KOPT-K1 (cell line): ENCODE data around the gene GLIS2.

Experiments
- H3K27ac ChIP-seq: fragments of 200-600 bp; sonication (generic); 2 replicates; pipeline ENCODE4 v1.5.1; 2016; ENCODE audit warnings: antibody characterized with exemption, mild to moderate bottlenecking, low read depth, low read length; ENCODE audit not compliant: poor library complexity, severe bottlenecking
- H3K36me3 ChIP-seq: fragments of 200-600 bp; sonication (generic); 2 replicates; pipeline ENCODE4 v1.5.1; 2017; ENCODE audit warnings: antibody characterized with exemption, mild to moderate bottlenecking, low read length, moderate library complexity; ENCODE audit not compliant: insufficient read depth
- H3K9me3 ChIP-seq: fragments of 200-600 bp; sonication (generic); 2 replicates; pipeline ENCODE4 v1.5.1; 2017; ENCODE audit warnings: antibody characterized with exemption, low read length, mild to moderate bottlenecking; ENCODE audit not compliant: insufficient read depth, poor library complexity, severe bottlenecking

Gene GLIS2

DNA sequence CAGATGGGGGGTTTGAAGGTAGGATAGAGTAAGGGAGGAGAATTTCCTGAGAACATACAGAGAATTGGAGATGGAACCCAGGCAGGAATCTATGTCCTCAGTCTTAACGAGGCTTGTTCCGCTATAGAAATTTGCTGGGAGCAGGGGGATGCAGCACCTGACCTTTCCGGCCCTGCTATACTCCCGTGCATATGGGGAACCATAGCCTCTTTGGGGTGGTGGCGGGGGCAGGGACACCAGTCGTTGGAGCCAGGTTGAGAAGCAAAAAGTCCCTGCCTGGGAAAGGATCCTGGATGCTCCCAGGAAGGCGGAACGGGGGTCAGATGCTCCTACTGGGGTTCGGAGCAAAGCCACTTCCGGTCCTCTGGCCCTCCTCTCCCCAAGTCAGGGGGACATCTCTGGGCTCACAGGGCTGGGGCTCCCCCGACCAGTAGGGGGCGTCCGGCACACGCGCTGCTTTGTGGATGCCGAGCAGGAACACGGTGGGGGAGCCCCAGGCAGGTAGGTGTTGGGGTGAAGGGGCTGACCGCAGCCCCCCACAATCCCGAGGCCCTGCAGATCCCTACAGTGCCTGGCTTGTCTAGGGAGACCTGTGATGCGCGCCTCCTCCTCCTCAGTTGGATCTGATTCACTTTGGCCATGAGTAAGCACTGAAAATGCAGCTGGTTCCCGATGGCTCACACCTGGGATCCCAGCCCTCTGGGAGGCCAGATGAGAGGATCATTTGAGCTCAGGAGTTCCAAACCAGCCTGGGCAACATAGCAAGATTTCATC lies 27.5 kb upstream of the GLIS2 start:
- Histone ChIP-seq H3K27ac (no peak overlapping the region), H3K9me3 (no peaks in the 10 kb centered on the region), H3K36me3 (no peaks in the 10 kb centered on the region)

DNA sequence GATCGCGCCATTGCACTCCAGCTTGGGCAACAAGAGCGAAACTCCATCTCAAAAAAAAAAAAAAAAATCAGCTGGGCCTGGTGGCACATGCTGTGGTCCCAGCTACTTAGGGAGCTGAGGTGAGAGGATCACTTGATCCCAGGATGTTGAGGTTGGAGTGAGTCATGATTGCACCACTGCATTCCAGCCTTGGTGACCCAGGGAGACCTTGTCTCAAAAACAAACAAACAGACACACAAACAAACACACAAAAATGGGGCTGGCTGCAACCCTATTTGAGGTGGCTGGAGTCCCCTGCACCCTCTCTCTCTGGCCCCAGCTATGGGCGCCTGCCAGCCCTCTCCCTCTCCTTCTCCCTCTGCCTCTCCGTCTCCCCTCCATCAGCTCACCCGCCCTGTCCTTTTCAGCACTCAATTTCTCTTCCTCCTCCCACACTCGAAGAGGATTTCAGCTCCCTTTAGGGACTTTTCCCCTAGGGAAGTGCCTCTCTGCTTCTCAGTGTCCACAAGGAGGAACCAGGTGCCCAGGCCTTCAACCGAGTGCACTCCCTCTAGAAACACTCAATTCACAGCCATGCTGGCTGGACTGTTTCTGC lies 25.5 kb upstream of the GLIS2 start:
- Histone ChIP-seq H3K27ac (no peak overlapping the region), H3K9me3 (no peaks in the 10 kb centered on the region), H3K36me3 (no peaks in the 10 kb centered on the region)

DNA sequence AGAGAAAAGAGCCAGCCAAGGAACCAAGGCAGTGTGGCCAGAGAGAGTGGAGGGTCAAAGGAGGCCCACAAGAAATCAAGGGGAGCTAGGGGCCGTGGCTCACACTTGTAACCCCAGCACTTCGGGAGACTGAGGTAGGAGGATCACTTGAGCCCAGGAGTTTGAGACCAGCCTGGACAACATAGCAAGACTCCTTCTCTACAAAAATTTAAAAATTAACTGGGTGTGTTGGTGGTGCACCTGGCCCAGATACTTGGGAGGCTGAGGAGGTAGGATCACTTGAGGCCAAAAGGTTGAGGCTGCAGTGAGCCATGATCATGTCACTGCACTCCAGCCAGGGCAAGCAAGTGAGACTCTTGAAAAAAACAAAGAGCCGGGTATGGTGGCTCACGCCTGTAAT lies 24.2 kb upstream of the GLIS2 start:
- H3K27ac ChIP-seq: no peak overlapping the region
- H3K36me3 ChIP-seq: no peaks in the 10 kb centered on the region
- no peaks in the 10 kb centered on the region for H3K9me3 ChIP-seq

DNA sequence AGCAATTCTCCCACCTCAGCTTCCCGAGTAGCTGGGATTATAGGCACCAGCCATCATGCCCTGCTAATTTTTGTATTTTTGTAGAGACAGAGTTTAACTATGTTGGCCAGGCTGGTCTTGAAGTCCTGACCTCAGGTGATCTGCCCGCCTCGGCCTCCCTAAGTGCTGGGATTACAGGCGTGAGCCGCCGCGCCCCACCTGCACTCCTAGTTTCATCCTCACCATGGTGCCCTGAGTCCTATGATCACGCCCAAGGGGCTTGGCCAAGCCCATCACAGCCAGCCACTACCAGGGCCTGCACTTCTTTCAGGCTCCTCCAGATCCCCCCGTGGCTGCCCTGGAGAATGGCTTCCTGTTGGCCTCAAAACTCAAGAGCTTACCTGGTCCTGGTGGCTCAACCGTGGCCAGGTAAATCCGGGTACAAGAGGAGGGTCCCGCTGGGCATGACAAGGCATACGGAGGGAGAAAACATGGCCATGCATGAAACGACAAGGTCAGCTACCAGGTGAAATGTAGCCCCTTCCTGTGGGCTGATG lies 22.6 kb upstream of the GLIS2 start:
- Histone ChIP-seq H3K27ac (no peak overlapping the region), H3K36me3 (no peaks in the 10 kb centered on the region; the same call in 1 of the 2 replicates), H3K9me3 (no peaks in the 10 kb centered on the region)

DNA sequence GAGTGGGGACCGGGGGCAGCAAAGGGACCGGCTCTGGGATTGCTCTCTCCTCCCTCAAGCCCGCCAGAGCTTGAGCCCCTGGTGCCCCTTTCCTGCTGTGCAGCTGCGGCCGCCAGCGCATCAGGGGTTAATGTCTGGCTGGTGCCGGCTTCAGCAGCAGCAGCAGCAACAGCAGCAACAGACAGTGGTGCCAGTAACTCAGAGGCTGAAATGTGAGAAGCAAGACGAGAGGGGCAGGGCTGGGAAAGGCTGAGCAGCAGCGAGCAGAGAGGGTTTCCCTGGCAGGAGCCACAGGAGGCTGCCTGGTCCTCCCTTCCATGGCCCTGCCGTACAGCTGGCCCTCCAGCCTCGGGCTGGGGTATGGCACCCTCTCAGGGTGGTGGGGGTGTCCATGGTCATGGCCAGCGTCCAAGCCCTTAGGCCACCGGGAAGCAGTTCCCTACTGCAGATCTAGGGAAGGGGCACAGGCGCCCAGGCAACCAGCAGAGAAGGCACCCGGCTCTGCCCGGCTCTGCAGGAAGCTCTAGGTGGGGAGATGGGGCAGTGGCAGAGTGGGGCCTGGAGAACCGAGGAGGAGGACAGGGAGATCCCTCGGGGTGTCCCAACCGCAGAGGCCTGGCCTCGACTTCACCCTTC lies 21.9 kb upstream of the GLIS2 start:
- H3K27ac ChIP-seq: no peak overlapping the region
- H3K36me3 ChIP-seq: peaks cover 3% of the 10 kb centered on the region; the same call in 1 of the 2 replicates
- H3K9me3 ChIP-seq: no peaks in the 10 kb centered on the region

DNA sequence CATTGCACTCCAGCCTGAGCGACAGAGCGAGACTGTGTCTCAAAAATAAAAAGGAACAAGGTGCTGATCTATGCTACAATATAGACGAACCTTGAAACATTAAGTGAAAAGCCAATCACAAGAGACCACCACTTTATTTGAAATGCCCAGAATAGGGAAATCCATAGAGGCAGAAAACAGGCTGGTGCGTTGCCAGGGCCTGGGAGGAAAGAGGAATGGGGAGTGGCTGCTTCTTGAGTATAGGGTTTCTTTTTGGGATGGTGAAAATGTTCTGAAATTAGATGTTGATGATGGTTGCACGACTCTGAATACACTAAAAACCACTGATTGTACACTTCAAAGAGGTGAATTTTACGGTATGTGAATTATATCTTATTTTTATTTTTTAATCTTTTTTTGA lies 20.3 kb upstream of the GLIS2 start:
- Histone ChIP-seq H3K36me3 (peaks cover 5% of the 10 kb centered on the region; the same call in 1 of the 2 replicates), H3K9me3 (no peaks in the 10 kb centered on the region), H3K27ac (no peak overlapping the region)

DNA sequence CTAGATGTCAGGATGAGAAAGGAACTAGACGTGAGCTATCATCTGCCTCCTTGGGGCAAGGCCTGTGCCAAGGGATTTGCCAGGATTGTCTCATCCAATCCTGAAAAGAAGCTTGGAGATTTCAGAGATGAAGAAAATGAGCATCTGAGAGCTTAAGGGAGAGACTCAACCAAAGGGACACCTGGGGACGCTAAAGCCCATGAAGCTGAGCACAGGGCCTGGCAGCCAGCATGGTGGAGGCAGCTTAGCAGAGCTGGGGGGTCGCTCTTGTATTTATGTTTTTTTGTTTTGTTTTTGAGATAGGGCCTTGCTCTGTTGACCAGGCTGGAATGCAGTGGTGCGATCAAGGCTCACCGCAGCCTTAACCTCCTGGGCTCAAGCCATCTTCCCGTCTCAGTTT lies 18.4 kb upstream of the GLIS2 start:
- no peak overlapping the region for H3K27ac ChIP-seq
- H3K9me3 ChIP-seq: no peaks in the 10 kb centered on the region

DNA sequence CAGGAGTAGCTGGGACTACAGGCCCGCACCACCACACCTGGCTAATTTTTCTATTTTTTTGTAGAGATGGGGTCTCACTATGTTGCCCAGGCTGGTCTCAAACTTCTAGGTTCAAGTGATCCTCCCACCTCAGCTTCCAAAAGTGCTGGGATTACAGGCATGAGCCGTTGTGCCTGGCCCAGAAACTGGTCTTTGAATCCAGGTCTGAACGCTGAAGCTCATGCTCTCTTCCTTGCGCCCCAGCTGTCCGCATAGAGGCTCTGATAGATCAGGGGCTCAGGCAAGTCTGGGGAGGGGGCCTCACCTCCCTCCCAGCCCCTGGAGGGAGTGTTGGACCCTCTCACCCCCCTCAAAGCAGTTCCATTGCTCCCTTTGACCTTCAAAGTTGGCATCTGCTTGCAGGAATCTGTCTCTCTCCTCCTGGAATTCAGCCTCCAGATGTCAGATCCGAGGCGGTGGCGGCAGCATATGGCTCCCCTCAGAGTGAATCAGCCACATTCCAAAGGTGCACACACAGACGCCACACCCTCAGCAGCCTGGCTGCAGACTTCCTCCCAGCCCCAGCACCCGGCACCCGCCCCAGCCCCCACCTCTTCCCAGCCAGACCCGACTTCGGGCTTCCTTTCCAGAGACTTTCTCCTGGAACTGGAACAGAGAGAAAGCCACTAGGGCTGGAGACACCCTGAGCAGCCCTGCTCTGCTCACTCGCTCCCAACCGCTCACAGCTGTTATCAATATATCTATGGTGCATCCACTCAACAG lies 16.9 kb upstream of the GLIS2 start:
- Histone ChIP-seq H3K27ac (no peak overlapping the region), H3K36me3 (peaks cover 34% of the 10 kb centered on the region), H3K9me3 (no peaks in the 10 kb centered on the region)

More for the DNA sequence above, 18.4 kb upstream of the GLIS2 start:
- peaks cover 20% of the 10 kb centered on the region for H3K36me3 ChIP-seq

DNA sequence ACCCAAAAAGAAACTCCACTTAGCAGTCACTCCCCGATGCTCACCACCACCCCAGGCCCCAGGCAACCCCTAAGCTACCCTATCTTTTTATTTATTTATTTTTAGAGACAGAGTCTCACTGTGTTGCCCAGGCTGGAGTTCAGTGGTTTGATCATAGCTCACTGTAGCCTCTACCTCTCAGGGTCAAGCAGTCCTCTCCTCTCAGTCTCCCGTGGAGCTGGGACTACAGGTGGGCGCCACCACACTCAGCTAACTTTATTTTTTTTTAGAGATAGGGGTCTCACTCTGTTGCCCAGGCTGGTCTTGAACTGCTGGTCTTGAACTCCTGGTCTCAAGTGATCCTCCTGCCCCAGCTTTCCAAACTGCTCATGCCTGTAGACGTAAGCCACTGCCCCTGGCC lies 14.7 kb upstream of the GLIS2 start:
- Histone ChIP-seq H3K36me3 (peaks cover 36% of the 10 kb centered on the region), H3K9me3 (no peaks in the 10 kb centered on the region), H3K27ac (no peak overlapping the region)

DNA sequence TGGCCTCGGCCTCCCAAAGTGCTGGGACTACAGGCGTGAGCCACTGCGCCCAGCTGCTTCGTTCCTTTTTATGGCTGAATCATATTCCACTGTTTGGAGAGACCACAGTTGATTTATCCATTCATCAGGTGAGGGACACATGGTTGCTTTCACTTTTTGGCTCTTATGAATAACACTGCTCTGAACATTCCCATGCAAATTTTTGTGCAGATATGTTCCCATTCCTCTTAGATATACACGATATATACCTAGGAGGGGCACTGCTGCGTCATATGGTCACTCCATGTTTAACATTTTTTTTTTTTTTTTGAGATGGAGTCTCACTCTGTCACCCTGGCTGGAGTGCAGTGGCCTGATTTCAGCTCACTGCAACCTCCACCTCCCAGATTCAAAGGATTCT lies 13.9 kb upstream of the GLIS2 start:
- Histone ChIP-seq H3K9me3 (no peaks in the 10 kb centered on the region), H3K27ac (no peak overlapping the region), H3K36me3 (peaks cover 36% of the 10 kb centered on the region)

DNA sequence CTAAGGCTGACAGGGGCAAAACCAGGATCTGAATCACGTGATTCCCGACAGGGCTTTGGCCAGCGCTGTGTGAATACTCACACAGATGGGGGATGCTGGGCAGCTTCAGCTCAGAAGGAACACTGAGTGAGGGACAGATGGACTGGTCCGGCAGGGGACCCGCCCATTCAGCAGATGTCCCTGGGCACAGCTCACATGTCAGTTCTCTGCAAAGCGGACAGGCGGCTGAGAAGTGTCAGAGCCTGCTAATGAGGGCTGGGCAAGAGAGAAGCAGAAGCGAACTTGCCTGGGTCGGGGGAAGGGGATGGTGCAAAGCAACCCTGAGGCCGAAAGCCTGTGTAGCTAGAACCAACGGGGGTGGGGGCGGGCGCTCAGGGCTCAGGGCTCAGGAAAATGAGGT lies 11.9 kb upstream of the GLIS2 start:
- Histone ChIP-seq H3K36me3 (peaks cover 33% of the 10 kb centered on the region), H3K27ac (no peak overlapping the region), H3K9me3 (no peaks in the 10 kb centered on the region)

DNA sequence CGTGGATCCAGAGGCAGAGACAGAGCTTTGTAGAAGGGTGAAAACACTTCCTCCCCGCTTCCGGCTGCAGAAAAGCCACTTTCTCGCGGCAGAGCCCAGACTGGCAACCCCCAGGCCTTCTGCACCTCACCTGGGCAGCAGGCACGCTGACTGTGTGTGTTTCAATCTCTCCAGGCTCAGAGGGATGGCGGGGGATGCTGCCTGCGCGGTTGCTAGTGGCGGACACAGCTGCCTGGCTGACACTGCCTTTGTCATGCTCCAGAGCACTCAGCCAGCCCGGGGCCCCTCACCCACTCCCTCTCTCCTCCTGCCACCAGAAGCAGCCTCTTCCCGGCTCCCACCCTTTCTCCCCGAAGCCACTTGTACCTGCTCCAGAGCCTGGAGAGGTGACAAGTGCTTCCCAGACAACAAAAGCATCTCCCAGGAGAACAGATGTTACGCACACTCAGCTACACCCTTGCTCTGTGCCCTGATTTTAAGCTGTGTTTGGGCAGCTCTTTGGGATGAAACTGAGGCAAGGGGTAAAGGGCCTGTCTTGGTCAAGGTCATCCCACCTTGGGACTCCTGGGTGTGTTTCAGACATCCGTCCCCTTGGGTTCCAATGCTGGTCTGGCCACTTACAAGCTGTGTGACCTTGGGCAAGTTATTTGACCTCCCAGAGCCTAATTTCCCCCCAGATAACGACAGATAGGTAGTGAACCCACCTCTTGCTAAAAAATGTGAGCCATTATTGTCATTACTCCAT lies 9.2 kb upstream of the GLIS2 start:
- no peaks in the 10 kb centered on the region for H3K9me3 ChIP-seq
- peak overlapping the region; percentile 95 for H3K27ac ChIP-seq
- peaks cover 23% of the 10 kb centered on the region for H3K36me3 ChIP-seq

DNA sequence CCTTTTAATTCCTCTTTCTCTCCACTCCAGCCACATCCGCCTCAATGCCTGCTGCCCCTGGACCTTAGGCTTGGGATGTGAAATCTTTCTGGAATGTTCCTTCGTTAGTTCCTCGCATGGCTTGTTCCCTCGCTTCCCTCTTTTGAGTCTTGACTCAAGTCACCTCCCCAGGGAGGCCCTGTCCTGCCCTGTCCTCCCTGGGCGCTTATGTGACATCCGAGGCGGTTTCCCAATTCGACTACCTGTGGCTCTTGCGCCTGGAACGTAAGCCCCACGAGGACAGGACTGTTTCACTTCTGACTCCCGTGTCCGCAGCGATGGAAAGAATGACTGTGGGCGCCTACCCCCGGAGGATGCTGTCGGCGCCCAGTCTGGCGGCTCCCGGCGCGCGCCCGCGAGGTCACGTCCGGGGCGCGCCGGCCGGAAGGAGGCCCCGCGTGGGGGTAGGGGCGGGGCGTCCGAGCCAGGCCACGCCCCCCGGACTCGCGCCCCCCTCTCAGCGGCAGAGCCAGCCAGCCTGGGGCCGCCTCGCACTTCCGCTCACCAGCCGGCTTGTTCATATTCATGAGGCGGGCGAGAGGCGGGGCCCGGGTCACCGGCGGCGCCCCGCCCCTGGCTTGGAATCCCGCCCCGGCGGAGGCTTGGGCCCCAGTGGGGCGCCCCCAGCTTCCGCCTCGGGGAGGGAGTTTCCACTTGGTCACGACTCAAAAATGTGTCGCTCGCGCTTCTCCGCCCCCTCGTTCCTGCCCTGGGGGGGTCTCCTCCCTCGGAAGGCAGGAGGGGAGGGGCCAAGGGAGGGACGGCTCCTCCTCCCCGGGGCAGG lies 8.4 kb upstream of the GLIS2 start:
- Histone ChIP-seq H3K27ac (peak overlapping the region; percentile 95), H3K9me3 (no peaks in the 10 kb centered on the region), H3K36me3 (peaks cover 17% of the 10 kb centered on the region; the same call in 1 of the 2 replicates)
